Measurements from ENCODE around the gene RPE65. TPM values are rescaled to one million over a fixed set of nuclear protein-coding genes. Genes with fewer than 3 reads are reported as not detected.

Gene RPE65
- total RNA-seq, 2 experiments from 2014 or later, result not detected

GRCh38 chr1:68470388-68470970 lies 20.7 kb upstream of the RPE65 start:
- no peaks in the 10 kb centered on the region for H3K9me3 Mint-ChIP-seq
- H3K36me3 Mint-ChIP-seq, result no peaks in the 10 kb centered on the region
- peaks cover 3% of the 10 kb centered on the region for H3K27me3 Mint-ChIP-seq
- no peaks in the 10 kb centered on the region for H3K4me1 Mint-ChIP-seq
- H3K4me3 Mint-ChIP-seq, result no peak overlapping the region
- no peak overlapping the region for H3K27ac Mint-ChIP-seq
- DNase-seq, result no peak

GRCh38 chr1:68464891-68465290 lies 15.1 kb upstream of the RPE65 start:
- H3K4me3 Mint-ChIP-seq, result no peak overlapping the region
- no peaks in the 10 kb centered on the region for H3K36me3 Mint-ChIP-seq
- no peaks in the 10 kb centered on the region for H3K4me1 Mint-ChIP-seq
- peaks cover 7% of the 10 kb centered on the region for H3K27me3 Mint-ChIP-seq
- H3K9me3 Mint-ChIP-seq, result peaks cover 5% of the 10 kb centered on the region
- H3K27ac Mint-ChIP-seq, result no peak overlapping the region
- no peak for DNase-seq

GRCh38 chr1:68460935-68461334 lies 11.2 kb upstream of the RPE65 start:
- no peak for DNase-seq
- H3K4me3 Mint-ChIP-seq, result no peak overlapping the region
- peaks cover 6% of the 10 kb centered on the region for H3K27me3 Mint-ChIP-seq
- H3K4me1 Mint-ChIP-seq, result no peaks in the 10 kb centered on the region
- no peaks in the 10 kb centered on the region for H3K36me3 Mint-ChIP-seq
- peaks cover 5% of the 10 kb centered on the region for H3K9me3 Mint-ChIP-seq
- H3K27ac Mint-ChIP-seq, result no peak overlapping the region

GRCh38 chr1:68459796-68460195 lies 10.0 kb upstream of the RPE65 start:
- Mint-ChIP-seq H3K27me3 (peaks cover 3% of the 10 kb centered on the region), H3K9me3 (peaks cover 5% of the 10 kb centered on the region), H3K27ac (no peak overlapping the region), H3K4me1 (no peaks in the 10 kb centered on the region), H3K4me3 (no peak overlapping the region), H3K36me3 (no peaks in the 10 kb centered on the region)
- DNase-seq, result no peak

- H3K4me1 Mint-ChIP-seq, result no peaks in the 10 kb centered on the region
- H3K4me3 Mint-ChIP-seq, result no peak overlapping the region
- no peak overlapping the region for H3K27ac Mint-ChIP-seq
- H3K27me3 Mint-ChIP-seq, result peaks cover 3% of the 10 kb centered on the region
- H3K9me3 Mint-ChIP-seq, result peaks cover 5% of the 10 kb centered on the region
- DNase-seq, result no peak
- H3K36me3 Mint-ChIP-seq, result no peaks in the 10 kb centered on the region
Measured at GRCh38 chr1:68459091-68459490, 9.3 kb upstream of the RPE65 start.

- Mint-ChIP-seq H3K27me3 (peaks cover 3% of the 10 kb centered on the region), H3K4me1 (no peaks in the 10 kb centered on the region), H3K4me3 (no peak overlapping the region), H3K27ac (no peak overlapping the region), H3K36me3 (no peaks in the 10 kb centered on the region), H3K9me3 (no peaks in the 10 kb centered on the region)
- no peak for DNase-seq
Measured at GRCh38 chr1:68456202-68456601, 6.4 kb upstream of the RPE65 start.

- Mint-ChIP-seq H3K27ac (no peak overlapping the region), H3K4me3 (no peak overlapping the region), H3K4me1 (no peaks in the 10 kb centered on the region), H3K27me3 (no peaks in the 10 kb centered on the region), H3K9me3 (no peaks in the 10 kb centered on the region), H3K36me3 (no peaks in the 10 kb centered on the region)
- no peak for DNase-seq
Measured at GRCh38 chr1:68454534-68454933, 4.8 kb upstream of the RPE65 start.

GRCh38 chr1:68453060-68453670 lies 3.4 kb upstream of the RPE65 start:
- H3K27ac Mint-ChIP-seq, result no peak overlapping the region
- no peak for DNase-seq
- H3K4me3 Mint-ChIP-seq, result no peak overlapping the region
- H3K4me1 Mint-ChIP-seq, result no peaks in the 10 kb centered on the region
- H3K36me3 Mint-ChIP-seq, result no peaks in the 10 kb centered on the region
- H3K9me3 Mint-ChIP-seq, result no peaks in the 10 kb centered on the region
- H3K27me3 Mint-ChIP-seq, result no peaks in the 10 kb centered on the region

GRCh38 chr1:68448365-68448764 lies 1.4 kb downstream of the RPE65 start:
- H3K27ac Mint-ChIP-seq, result no peak overlapping the region
- no peaks in the 10 kb centered on the region for H3K4me1 Mint-ChIP-seq
- H3K36me3 Mint-ChIP-seq, result no peaks in the 10 kb centered on the region
- H3K27me3 Mint-ChIP-seq, result no peaks in the 10 kb centered on the region
- DNase-seq, result no peak
- no peak overlapping the region for H3K4me3 Mint-ChIP-seq
- H3K9me3 Mint-ChIP-seq, result no peaks in the 10 kb centered on the region

GRCh38 chr1:68445709-68446108 lies 4.0 kb downstream of the RPE65 start:
- no peaks in the 10 kb centered on the region for H3K27me3 Mint-ChIP-seq
- no peak overlapping the region for H3K4me3 Mint-ChIP-seq
- no peak overlapping the region for H3K27ac Mint-ChIP-seq
- H3K36me3 Mint-ChIP-seq, result no peaks in the 10 kb centered on the region
- H3K9me3 Mint-ChIP-seq, result no peaks in the 10 kb centered on the region
- no peaks in the 10 kb centered on the region for H3K4me1 Mint-ChIP-seq
- no peak for DNase-seq

GRCh38 chr1:68442822-68443556 lies 6.8 kb downstream of the RPE65 start:
- H3K27me3 Mint-ChIP-seq, result peaks cover 5% of the 10 kb centered on the region
- no peaks in the 10 kb centered on the region for H3K4me1 Mint-ChIP-seq
- no peak overlapping the region for H3K27ac Mint-ChIP-seq
- no peak for DNase-seq
- no peak overlapping the region for H3K4me3 Mint-ChIP-seq
- no peaks in the 10 kb centered on the region for H3K36me3 Mint-ChIP-seq
- H3K9me3 Mint-ChIP-seq, result no peaks in the 10 kb centered on the region

- H3K27ac Mint-ChIP-seq, result no peak overlapping the region
- no peaks in the 10 kb centered on the region for H3K36me3 Mint-ChIP-seq
- DNase-seq, result no peak
- H3K9me3 Mint-ChIP-seq, result no peaks in the 10 kb centered on the region
- H3K27me3 Mint-ChIP-seq, result peaks cover 5% of the 10 kb centered on the region
- H3K4me3 Mint-ChIP-seq, result no peak overlapping the region
- no peaks in the 10 kb centered on the region for H3K4me1 Mint-ChIP-seq
Measured at GRCh38 chr1:68442006-68442405, 7.7 kb downstream of the RPE65 start.

- DNase-seq, result no peak
- no peaks in the 10 kb centered on the region for H3K36me3 Mint-ChIP-seq
- H3K9me3 Mint-ChIP-seq, result no peaks in the 10 kb centered on the region
- H3K27me3 Mint-ChIP-seq, result peaks cover 9% of the 10 kb centered on the region
- no peak overlapping the region for H3K27ac Mint-ChIP-seq
- H3K4me3 Mint-ChIP-seq, result no peak overlapping the region
- H3K4me1 Mint-ChIP-seq, result no peaks in the 10 kb centered on the region
Measured at GRCh38 chr1:68438310-68438709, 11.4 kb downstream of the RPE65 start.

- H3K36me3 Mint-ChIP-seq, result no peaks in the 10 kb centered on the region
- DNase-seq, result no peak
- no peak overlapping the region for H3K4me3 Mint-ChIP-seq
- no peaks in the 10 kb centered on the region for H3K9me3 Mint-ChIP-seq
- no peak overlapping the region for H3K27ac Mint-ChIP-seq
- H3K27me3 Mint-ChIP-seq, result peaks cover 5% of the 10 kb centered on the region
- no peaks in the 10 kb centered on the region for H3K4me1 Mint-ChIP-seq
Measured at GRCh38 chr1:68433395-68433794, 16.4 kb downstream of the RPE65 start.

- Mint-ChIP-seq H3K4me3 (no peak overlapping the region), H3K4me1 (no peaks in the 10 kb centered on the region), H3K9me3 (no peaks in the 10 kb centered on the region), H3K27ac (no peak overlapping the region), H3K27me3 (no peaks in the 10 kb centered on the region), H3K36me3 (no peaks in the 10 kb centered on the region)
- no peak for DNase-seq
Measured at GRCh38 chr1:68431076-68431475, 18.7 kb downstream of the RPE65 start.
